K562 (cell line): ENCODE measurements around the gene LRRC8A. TPM values are rescaled to one million over a fixed set of nuclear protein-coding genes. Genes with fewer than 3 reads are reported as not detected.

ENCODE experiments used
- CEBPZ ChIP-seq: fragments of 150-350 bp; IDR thresholded peaks from 2 replicates; pipeline ENCODE4 v1.6.1; 2014; ENCODE audit warnings: low read depth, mild to moderate bottlenecking, low read length, borderline replicate concordance
- CREB3 ChIP-seq: fragments of 450-650 bp; conservative IDR thresholded peaks from 2 replicates; pipeline ENCODE4 v1.6.1; 2016; ENCODE audit warnings: missing genetic modification characterization, low read depth, mild to moderate bottlenecking, missing compliant biosample characterization, moderate library complexity
- CTBP1 ChIP-seq: fragments of 450-650 bp; IDR thresholded peaks from 2 replicates; pipeline ENCODE4 v1.6.1; 2016; ENCODE audit warnings: borderline replicate concordance
- CUX1 ChIP-seq: fragments of 200-800 bp; sonication (Bioruptor generic); IDR thresholded peaks from 2 replicates; pipeline ENCODE4 v1.6.1; 2016; ENCODE audit warnings: missing genetic modification characterization, missing compliant biosample characterization
- ETV1 ChIP-seq: fragments of 450-650 bp; conservative IDR thresholded peaks from 2 replicates; pipeline ENCODE4 v1.6.1; 2016; ENCODE audit warnings: missing genetic modification characterization, control low read depth, low read depth, missing compliant biosample characterization
- HMBOX1 ChIP-seq: sonication (generic); IDR thresholded peaks from 2 replicates; pipeline ENCODE4 v1.6.1; 2016
- MEF2A ChIP-seq: IDR thresholded peaks from 2 replicates; pipeline ENCODE4 v1.6.1; 2011; ENCODE audit warnings: low read depth, mild to moderate bottlenecking, low read length, moderate library complexity; ENCODE audit not compliant: control insufficient read depth
- NFATC3 ChIP-seq: fragments of 450-650 bp; IDR thresholded peaks from 2 replicates; pipeline ENCODE4 v1.6.1; 2017; ENCODE audit warnings: mild to moderate bottlenecking
- PURB ChIP-seq: sonication (generic); formaldehyde crosslinking; IDR thresholded peaks from 2 replicates; pipeline ENCODE4 v1.9.0; 2021; ENCODE audit warnings: low read depth, mild to moderate bottlenecking, missing genetic modification reagents
- SIN3B ChIP-seq: fragments of 450-650 bp; IDR thresholded peaks from 2 replicates; pipeline ENCODE4 v1.6.1; 2017; ENCODE audit warnings: low read depth, mild to moderate bottlenecking, moderate library complexity
- STAT5A ChIP-seq: IDR thresholded peaks from 2 replicates; pipeline ENCODE4 v1.6.1; 2012; ENCODE audit warnings: low read length, inconsistent platforms, borderline replicate concordance
- TCF3 ChIP-seq: sonication (generic); formaldehyde crosslinking; IDR thresholded peaks from 2 replicates; pipeline ENCODE4 v1.4.0; 2020; ENCODE audit warnings: mild to moderate bottlenecking, missing genetic modification reagents
- TRIM28 ChIP-seq: fragments of 450-650 bp; IDR thresholded peaks from 2 replicates; pipeline ENCODE4 v1.6.1; 2017
- ZKSCAN1 ChIP-seq: fragments of 150-350 bp; IDR thresholded peaks from 2 replicates; pipeline ENCODE4 v1.6.1; 2016; ENCODE audit warnings: low read depth, low read length
- ZNF197 ChIP-seq: fragments of 200-800 bp; sonication (Bioruptor generic); IDR thresholded peaks from 2 replicates; pipeline ENCODE4 v1.6.1; 2016; ENCODE audit warnings: low read depth, missing genetic modification characterization, missing compliant biosample characterization
- ZNF507 ChIP-seq: conservative IDR thresholded peaks from 2 replicates; pipeline ENCODE4 v1.6.1; 2017; ENCODE audit warnings: missing genetic modification characterization, missing compliant biosample characterization
- ZNF696 ChIP-seq: fragments of 250-450 bp; sonication (Bioruptor Pico); conservative IDR thresholded peaks from 2 replicates; pipeline ENCODE4 v1.4.0; 2020; ENCODE audit warnings: mild to moderate bottlenecking, moderate library complexity
- ZZZ3 ChIP-seq: fragments of 450-650 bp; IDR thresholded peaks from 2 replicates; pipeline ENCODE4 v1.6.1; 2016; ENCODE audit warnings: antibody characterized with exemption, mild to moderate bottlenecking, moderate library complexity
- polyA plus RNA-seq, 8 experiments: library from polyadenylated mRNA; depleted of rRNA in 4 of 8; stranded (reverse) in 5 of 8; unstranded in 3 of 8; fragments of >200 nt; fragmentation: Nextera tagmentation in 2 of 8; fragmentation: Illumina TruSeq in 1 of 8; extraction: Ambion mirVana in 2 of 8; extraction: Trizol in 1 of 8; gene quantifications; 2 replicates each; pipeline versions ENCODE4 v1.2.1 to v1.2.3, GENCODE V29; 2011 to 2014; ENCODE audit warnings: inconsistent platforms in 1 of 8, missing spikeins in 1 of 8
- total RNA-seq, 7 experiments: library from RNA; depleted of rRNA in 6 of 7; stranded (reverse); fragments of >200 nt in 6 of 7; fragmentation: Illumina TruSeq in 2 of 7; extraction: Trizol in 2 of 7; gene quantifications; 2 replicates each; pipeline versions ENCODE4 v1.2.1 to v1.2.3, GENCODE V29; 2011 to 2021; ENCODE audit warnings: low replicate concordance in 1 of 7

The LRRC8A gene
- total and polyA plus RNA-seq, 9 of the 15 experiments (the other 6 are each of a cell fraction or from before 2014, with no cell fraction given), result 2.9 to 24.7 (median 8.9) TPM

- no peak for TF ChIP-seq ETV1
- TF ChIP-seq NFATC3, result peak; percentile 99
- no peak for TF ChIP-seq ZNF507 (tag)
- TF ChIP-seq ZKSCAN1, result 0 out of 2 replicates have a peak, but pooled peaks have one; percentile 22
- no peak for TF ChIP-seq CUX1 (CRISPR knock-in tag)
- TF ChIP-seq CEBPZ, result no peak
- TF ChIP-seq ZZZ3, result no peak
- TF ChIP-seq CTBP1, result no peak
- no peak for TF ChIP-seq ZNF197 (CRISPR knock-in tag)
- TF ChIP-seq STAT5A, result peak; percentile 62; the same call in 1 of the 2 replicates
- no peak for TF ChIP-seq TRIM28
- no peak for TF ChIP-seq CREB3 (tag)
- no peak for TF ChIP-seq HMBOX1
- no peak for TF ChIP-seq PURB (CRISPR knock-in tag)
- no peak for TF ChIP-seq ZNF696 (CRISPR knock-in tag)
- TF ChIP-seq TCF3 (CRISPR knock-in tag), result peak; percentile 87
- TF ChIP-seq MEF2A, result no peak
- no peak for TF ChIP-seq SIN3B
Observed at GRCh38 chr9:128870128-128870940, 11.6 kb upstream of the LRRC8A start (continued).
